GM18519 (cell line): ENCODE measurements around the gene FAM20A.
"Not testable (repeated sequence)": the region's sequence is repeated elsewhere in the genome, so short reads cannot be mapped to it uniquely, and the experiment has no call there.

ENCODE experiments used
- ATAC-seq: cut with Tn5 transposase; IDR thresholded peaks from one replicate; pipeline ENCODE4 v1.9.1; 2021; ENCODE audit warnings: mild to moderate bottlenecking, moderate library complexity; ENCODE audit not compliant: unreplicated experiment, low FRiP score

FAM20A gene

DNA sequence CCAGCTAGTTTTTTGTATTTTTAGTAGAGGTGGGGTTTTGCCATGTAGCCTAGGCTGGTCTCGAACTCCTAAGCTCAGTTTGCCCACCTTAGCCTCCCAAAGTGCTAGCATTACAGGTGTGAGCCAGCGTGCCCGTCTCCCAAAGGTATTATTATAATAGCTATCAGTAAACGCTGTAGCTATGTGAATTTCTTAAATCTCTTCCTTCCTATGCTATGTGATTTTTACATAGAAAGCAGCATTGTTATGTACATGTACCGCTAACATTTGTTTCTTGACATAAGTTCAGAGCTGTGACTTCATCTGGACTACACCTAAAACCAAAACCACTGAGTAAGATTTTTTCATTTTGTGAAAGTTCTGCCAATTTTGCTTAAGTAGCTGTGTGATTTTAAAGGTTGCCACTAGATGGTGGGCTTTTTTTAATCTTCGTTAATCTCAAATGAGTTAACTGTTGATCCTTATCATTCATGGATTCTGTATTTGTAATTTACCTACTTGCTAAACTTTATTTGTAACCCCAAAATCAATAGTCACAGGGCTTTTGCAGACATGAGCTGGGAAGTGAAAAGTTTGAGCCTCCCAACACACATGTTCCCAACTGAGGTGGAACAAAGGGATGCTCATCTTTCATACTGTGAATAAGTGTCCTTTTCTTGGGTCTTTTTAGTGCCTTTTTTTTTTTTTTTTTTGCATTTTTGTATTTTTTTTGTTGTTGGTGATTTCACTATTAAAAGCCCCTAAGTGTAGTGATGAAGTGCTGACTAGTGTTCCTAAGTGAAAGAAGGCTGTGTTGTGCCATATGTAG is 67.1 kb downstream of the FAM20A start:
- no peak for ATAC-seq

- no peak for ATAC-seq
Measured at GRCh38 chr17:68532826-68533225, 68.3 kb downstream of the FAM20A start.

DNA sequence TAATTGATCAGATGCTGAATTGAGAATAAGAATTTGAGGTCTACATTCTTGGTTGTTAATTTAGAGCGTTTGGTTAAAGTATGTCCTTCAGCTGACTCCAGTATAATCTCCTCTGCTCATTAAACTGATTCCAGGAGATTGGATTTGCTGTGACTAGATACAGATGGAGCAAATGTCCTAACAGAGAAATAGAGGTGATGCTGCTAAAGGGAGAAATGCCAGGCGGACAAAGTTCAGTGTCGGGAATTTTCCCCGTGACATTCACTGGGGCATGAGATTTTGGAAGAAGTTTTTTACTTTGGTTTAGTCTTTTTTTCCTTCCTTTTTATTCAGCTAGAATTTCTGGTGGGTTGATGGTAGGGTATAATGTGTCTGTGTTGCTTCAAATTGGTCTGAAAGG is 69.9 kb downstream of the FAM20A start:
- ATAC-seq, result no peak

GRCh38 chr17:68527314-68527713 is 73.9 kb downstream of the FAM20A start:
- ATAC-seq, result no peak

- no peak for ATAC-seq
Measured at GRCh38 chr17:68526548-68526947, 74.6 kb downstream of the FAM20A start.

DNA sequence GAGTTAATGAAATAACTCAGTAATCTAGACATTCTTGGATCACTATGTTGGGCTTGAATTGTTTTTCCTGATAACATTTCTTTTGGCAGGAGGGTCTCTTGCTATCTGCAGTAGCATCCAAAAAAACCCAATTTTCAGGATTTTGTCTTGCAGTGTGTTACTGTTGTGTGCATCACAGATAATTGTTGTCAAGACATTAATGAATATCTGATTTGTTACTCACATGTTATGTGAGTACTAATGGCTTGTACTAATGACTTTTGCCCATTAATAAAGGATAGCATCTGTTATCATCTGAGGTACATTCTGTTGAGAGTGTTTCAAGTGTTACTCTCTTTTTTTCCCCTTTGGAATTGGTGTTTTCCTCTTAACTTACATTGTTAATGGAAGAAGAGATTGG is 78.9 kb downstream of the FAM20A start:
- no peak for ATAC-seq

DNA sequence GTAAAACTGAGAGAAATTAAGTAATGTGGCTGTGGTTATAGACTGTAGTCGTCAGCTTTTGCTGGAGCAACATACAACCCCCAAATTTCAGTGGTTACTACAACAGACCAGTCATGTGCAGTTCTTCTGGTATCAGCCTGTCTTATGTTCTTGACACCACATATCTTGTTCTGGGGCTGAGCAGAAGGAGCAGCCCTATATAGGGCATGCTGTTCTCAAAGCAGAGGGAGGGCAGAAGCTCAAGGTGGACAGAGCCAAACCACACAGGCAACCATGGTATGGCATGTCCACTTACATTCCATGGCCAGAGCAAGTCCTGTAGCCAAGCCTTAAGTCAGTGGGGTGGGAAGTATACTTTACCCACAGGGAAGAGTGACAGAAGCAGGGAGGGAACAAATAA is 81.3 kb downstream of the FAM20A start:
- no peak for ATAC-seq

DNA sequence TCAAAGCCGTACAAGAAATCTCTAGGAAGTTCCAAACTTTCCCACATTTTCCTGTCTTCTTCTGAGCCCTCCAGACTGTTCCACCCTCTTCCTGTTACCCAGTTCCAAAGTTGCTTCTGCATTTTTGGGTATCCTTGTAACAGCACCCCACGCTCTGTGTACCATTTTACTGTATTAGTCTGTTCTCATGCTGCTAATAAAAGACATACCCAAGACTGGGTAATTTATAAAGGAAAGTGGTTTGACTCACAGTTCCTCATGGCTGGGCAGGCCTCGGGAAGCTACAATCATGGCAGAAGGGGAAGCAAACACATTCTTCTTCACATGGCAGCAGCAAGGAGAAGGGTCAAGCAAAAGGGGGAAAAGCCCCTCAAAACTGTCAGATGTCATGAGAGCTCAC is 82.1 kb downstream of the FAM20A start:
- ATAC-seq, result not testable (repeated sequence)

DNA sequence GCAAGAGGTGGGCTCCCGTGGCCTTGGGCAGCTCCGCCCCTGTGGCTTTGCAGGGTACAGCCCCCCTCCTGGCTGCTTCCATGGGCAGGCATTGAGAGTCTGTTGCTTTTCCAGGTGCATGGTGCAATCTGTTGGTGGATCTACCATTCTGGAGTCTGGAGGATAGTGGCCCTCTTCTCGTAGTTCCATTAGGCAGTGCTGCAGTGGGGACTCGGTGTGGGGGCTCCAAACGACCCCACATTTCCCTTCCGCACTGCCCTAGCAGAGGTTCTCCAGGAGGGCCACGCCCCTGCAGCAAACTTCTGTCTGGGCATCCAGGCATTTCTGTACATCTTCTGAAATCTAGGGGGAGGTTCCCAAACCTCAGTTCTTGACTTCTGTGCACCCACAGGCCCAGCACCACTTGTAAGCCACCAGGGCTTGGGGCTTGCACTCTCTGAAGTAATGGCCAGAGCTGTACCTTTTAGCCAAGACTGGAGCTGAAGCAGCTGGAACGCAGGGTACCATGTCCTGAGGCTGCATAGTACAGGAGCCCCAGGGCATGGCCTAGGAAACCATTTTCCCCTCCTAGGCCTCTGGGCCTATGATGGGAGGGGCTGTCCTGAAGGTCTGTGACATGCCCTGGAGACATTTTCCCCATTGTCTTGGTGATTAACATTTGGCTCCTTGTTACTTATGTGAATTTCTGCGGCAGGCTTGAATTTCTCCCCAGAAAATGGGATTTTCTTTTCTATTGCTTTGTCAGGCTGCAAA is 82.9 kb downstream of the FAM20A start:
- ATAC-seq, result no peak

DNA sequence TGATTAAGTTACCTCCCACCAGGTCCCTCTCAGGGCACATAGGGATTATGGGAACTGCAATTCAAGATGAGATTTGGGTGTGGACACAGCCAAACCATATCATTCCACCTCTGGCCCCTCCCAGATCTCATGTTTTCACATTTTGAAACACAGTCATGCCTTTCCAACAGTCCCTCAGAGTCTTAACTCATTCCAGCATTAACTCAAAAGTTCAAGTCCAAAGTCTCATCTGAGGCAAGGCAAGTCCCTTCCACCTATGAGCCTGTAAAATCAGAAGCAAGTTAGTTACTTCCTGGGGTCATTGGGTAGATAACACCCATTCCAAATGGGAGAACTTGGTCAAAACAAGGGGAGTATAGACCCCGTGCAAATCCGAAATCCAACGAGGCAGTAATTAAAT is 83.6 kb downstream of the FAM20A start:
- not testable (repeated sequence) for ATAC-seq

DNA sequence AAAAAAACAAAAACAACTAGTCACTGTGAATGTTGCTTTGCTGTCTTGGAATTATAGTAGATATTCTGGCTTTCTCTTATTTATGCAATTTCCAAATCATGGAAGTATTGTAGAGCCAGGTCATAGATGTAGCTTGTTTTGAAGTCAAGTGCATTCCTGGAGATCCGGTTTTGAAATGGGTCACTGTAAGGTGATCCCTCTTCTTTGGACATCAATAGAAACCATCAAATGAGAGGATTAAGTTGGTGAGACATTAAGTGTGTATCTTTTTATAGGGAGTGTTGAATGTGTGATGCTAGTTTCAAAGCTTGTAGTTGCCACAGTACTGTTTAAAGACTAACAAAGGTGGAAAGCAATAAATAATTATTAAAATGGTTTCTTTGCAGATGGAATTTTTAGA is 84.4 kb downstream of the FAM20A start:
- ATAC-seq, result no peak

- no peak for ATAC-seq
Measured at GRCh38 chr17:68514831-68515635, 86.1 kb downstream of the FAM20A start.

DNA sequence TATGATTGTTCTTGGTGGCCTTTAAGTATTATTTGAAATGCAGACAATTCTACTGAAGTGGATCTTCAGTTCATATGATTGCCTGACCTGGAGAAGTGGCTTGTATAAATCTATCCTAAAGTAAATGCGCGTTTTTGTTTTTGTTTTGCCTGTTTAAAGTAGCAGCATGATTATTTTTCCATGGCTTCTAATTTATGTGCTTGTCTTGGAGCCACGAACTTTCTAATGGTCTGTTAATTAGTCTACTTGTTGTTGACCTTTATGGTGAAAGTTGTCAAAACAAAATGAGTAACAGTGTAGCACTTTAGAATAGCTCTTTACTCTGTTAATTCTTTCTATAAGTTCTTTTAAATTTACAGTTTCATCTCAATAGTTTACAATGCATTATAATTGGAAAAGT is 87.2 kb downstream of the FAM20A start:
- ATAC-seq, result no peak

GRCh38 chr17:68512960-68513474 is 88.2 kb downstream of the FAM20A start:
- ATAC-seq, result no peak

DNA sequence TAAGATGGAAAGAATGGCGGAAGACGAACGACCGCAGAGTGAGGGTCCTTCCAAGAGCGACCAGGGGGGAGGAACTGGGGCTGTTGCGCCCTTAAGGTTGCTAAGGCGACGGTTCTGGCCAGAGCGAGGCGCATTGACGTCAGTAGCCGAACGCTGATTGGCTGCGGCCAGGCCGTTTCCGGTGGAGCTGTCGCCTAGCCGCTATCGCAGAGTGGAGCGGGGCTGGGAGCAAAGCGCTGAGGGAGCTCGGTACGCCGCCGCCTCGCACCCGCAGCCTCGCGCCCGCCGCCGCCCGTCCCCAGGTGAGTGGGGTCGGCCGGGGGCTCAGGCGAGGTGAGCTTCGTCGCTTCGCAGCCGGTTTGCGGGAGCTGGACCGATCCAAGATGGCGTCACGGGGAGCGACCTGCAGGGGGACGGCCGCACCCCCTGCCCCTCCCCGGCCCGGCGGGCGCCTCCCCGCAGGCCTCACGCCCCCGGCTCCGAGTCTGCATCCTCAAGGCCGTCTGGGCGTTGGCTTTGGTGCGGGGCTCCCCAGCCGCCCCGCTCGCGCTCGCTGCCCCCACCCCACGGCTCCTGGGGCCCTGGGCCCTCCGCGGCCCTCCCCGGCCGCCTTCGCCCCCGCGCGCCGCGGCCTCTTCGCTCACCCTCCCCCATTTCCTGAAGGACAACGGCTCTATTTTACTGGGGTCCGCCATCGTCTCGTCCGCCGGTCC is 88.8 kb downstream of the FAM20A start, which contains the start of gene PRKAR1A:
Gene PRKAR1A (plus strand): TSS at position 184 of the 713 bp plus-strand sequence. CDS start 2,970 bp downstream, outside the sequence.
- ATAC-seq, result peak; percentile 89

DNA sequence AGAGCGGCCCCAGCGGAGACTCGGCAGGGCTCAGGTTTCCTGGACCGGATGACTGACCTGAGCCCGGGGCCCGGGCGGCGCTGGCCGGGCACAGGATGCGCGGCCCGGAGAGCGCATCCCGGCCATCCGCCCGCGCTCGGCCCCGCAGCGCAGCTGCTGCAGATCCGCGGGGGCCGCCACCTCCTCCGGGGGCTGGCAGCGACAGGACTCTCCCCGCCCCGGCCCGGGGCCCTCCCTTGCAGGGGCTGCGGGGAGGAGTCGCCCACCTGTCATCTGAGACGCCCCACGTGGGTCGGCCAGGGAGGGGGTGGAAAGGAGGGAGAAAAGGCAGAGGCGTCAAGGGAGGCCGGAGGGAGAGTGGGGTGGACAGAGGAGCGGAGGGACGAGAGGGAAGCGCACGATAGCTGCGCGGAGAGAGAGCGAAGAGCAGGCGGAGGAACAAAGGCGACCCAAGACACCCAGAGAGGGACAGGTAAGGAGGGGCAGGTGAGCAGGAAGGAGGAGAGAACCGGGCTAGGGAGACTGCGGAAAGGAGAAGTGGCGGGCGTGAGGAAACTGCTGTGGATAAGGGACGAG is 89.4 kb downstream of the FAM20A start:
- peak; percentile 30 for ATAC-seq

GRCh38 chr17:68511254-68511670 is 89.9 kb downstream of the FAM20A start:
- ATAC-seq, result no peak

DNA sequence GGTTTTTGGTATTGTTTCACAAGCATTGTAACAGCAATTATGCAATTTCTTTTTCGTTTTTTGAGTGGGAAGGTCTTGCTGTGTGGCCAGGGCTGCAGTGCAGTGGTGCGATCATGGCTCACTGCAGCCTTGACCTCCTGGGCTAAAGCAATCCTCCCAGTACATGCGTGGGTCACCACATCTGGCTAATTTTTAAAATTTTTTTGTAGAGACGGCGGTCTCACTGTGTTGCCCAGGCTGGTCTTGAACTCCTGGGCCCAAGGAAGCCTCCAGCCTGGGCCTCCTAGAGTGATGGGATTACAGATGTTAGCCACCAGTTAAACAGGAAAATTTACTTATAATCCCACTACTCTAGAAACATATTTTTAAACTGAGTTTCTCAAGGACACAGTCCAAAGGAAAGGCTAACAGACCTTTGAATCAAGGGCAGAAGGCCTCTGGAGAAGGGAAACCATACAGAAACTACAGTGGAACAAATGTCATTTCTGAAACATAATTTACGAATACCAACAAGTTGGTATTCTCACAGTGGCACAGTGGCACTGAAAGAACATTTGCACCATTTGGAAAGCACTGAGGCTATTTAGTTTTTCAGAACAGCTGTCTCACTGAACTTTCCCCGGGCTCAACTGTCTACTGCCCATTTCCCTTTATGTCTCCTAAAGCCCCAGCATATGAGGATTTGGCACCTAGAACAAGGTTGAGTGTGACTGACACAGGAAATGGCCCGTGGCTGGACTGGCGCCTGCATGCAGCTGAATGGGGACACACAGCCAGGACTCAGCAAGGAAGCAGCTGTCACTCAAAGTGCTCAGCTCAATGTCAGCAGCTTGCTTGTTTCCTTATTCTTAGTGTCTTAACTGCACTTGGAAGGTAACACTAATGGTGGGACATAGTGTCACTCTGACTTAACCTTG is 91.8 kb downstream of the FAM20A start:
- no peak for ATAC-seq

DNA sequence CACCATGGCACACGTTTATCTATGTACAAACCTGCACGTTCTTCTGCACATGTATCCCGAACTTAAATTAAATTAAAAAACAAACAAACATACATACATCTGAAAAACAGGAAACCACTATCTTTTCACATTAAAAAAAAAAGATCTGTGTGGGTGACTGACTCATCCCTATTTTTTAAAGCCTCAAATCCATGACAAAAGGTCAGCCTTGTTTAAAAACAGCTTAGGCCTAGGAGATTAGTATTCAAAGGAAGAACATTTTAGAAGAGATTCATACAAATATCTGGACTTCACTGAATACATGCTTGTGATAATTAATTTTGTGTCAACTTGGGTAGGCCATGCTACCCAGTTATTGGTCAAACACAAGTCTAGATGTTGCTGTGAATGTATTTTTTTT is 93.6 kb downstream of the FAM20A start:
- no peak for ATAC-seq
